Ascending aorta (tissue), 2 donors: ENCODE results near the gene NR0B2. TPM values are rescaled to one million over a fixed set of nuclear protein-coding genes. Genes with fewer than 3 reads are reported as not detected.
"Not testable (repeated sequence)": the region's sequence is repeated elsewhere in the genome, so short reads cannot be mapped to it uniquely, and the experiment has no call there.

ENCODE experiments used
- DNase-seq, 2 donors: peaks; one replicate each; pipeline ENCODE4 v3.0.0-alpha.2; 2019; ENCODE audit warnings: low spot score in 2 of 2
- H3K27ac ChIP-seq, 2 donors: fragments of 200-600 bp; sonication (generic); one replicate each; pipeline ENCODE4 v1.5.1; 2016 to 2017; ENCODE audit warnings: mild to moderate bottlenecking in 1 of 2
- H3K27me3 ChIP-seq: fragments of 200-600 bp; sonication (generic); one replicate; pipeline ENCODE4 v1.5.1; 2017
- H3K36me3 ChIP-seq, 2 donors: fragments of 200-600 bp; sonication (generic); one replicate each; pipeline ENCODE4 v1.5.1; 2016
- H3K4me1 ChIP-seq, 2 donors: fragments of 200-600 bp; sonication (generic); one replicate each; pipeline ENCODE4 v1.5.1; 2016 to 2017; ENCODE audit warnings: mild to moderate bottlenecking in 1 of 2
- H3K4me3 ChIP-seq, 2 donors: fragments of 200-600 bp; sonication (generic); one replicate each; pipeline ENCODE4 v1.5.1; 2016 to 2017; ENCODE audit warnings: mild to moderate bottlenecking in 1 of 2
- H3K9me3 ChIP-seq, 2 donors: fragments of 200-600 bp; sonication (generic); one replicate each; pipeline ENCODE4 v1.5.1; 2016
- CTCF ChIP-seq, 3 experiments: fragments of 200-600 bp in 2 of 3; fragments of 450-650 bp in 1 of 3; sonication (generic) in 2 of 3; IDR thresholded peaks; one replicate each; pipeline ENCODE4 v1.5.1; 2016 to 2019; ENCODE audit warnings: antibody characterized with exemption in 3 of 3, mild to moderate bottlenecking in 1 of 3, moderate library complexity in 1 of 3
- intact Hi-C: fragments of 100-400 bp; cut with DNase I; formaldehyde crosslinking; loops from one replicate; pipeline ENCODE4 v1.15.1; 2023
- total RNA-seq: library from RNA; depleted of rRNA; stranded (reverse); fragments of >200 nt; gene quantifications from one replicate; pipeline ENCODE4 v1.1.0, GENCODE V29; 2016

The NR0B2 gene
- total RNA-seq, 1 donor from 2014 or later = not detected

- no peak overlapping the region for H3K4me3 ChIP-seq
- no peak for DNase-seq
- H3K36me3 ChIP-seq = peaks cover 15% of the 10 kb centered on the region in 2 donors
- intact Hi-C loops = no loop called here
- no peak for TF ChIP-seq CTCF (IDR thresholded peaks at IDR 0.05)
- no peaks in the 10 kb centered on the region for H3K9me3 ChIP-seq
- no peaks in the 10 kb centered on the region for H3K27me3 ChIP-seq
- H3K27ac ChIP-seq = no peak overlapping the region
- H3K4me1 ChIP-seq = no peaks in the 10 kb centered on the region
These were observed 36.8 kb upstream of the NR0B2 start for GRCh38 chr1:26950602-26951001.

GRCh38 chr1:26949926-26950319 lies 36.1 kb upstream of the NR0B2 start:
- intact Hi-C loops = no loop called here

GRCh38 chr1:26949266-26949925 lies 35.6 kb upstream of the NR0B2 start:
- H3K4me1 ChIP-seq = no peaks in the 10 kb centered on the region
- H3K4me3 ChIP-seq = no peak overlapping the region
- DNase-seq = no peak
- H3K27ac ChIP-seq = no peak overlapping the region
- H3K27me3 ChIP-seq = no peaks in the 10 kb centered on the region
- no peak for TF ChIP-seq CTCF (IDR thresholded peaks at IDR 0.05)
- intact Hi-C loops = no loop called here
- H3K36me3 ChIP-seq = peaks cover 27% of the 10 kb centered on the region in 2 donors
- no peaks in the 10 kb centered on the region for H3K9me3 ChIP-seq

More at GRCh38 chr1:26949926-26950319, 36.1 kb upstream of the NR0B2 start:
- no peaks in the 10 kb centered on the region for H3K4me1 ChIP-seq
- no peaks in the 10 kb centered on the region for H3K27me3 ChIP-seq
- TF ChIP-seq CTCF (IDR thresholded peaks at IDR 0.05) = no peak
- no peaks in the 10 kb centered on the region for H3K9me3 ChIP-seq
- DNase-seq = no peak
- no peak overlapping the region for H3K4me3 ChIP-seq
- no peak overlapping the region for H3K27ac ChIP-seq
- peaks cover 22% of the 10 kb centered on the region in 2 donors for H3K36me3 ChIP-seq

GRCh38 chr1:26948725-26949057 lies 34.9 kb upstream of the NR0B2 start:
- H3K27ac ChIP-seq, H3K4me3 ChIP-seq, intact Hi-C loops, DNase-seq, H3K4me1 ChIP-seq, H3K9me3 ChIP-seq, H3K27me3 ChIP-seq: not testable (repeated sequence)
- peaks cover 34% of the 10 kb centered on the region in 2 donors for H3K36me3 ChIP-seq

- no peaks in the 10 kb centered on the region for H3K4me1 ChIP-seq
- DNase-seq = no peak
- no peaks in the 10 kb centered on the region for H3K27me3 ChIP-seq
- peaks cover 58 to 59% of the 10 kb centered on the region in 2 donors for H3K36me3 ChIP-seq
- intact Hi-C loops = no loop called here
- no peak overlapping the region for H3K4me3 ChIP-seq
- H3K9me3 ChIP-seq = no peaks in the 10 kb centered on the region
- no peak for TF ChIP-seq CTCF (IDR thresholded peaks at IDR 0.05)
- no peak overlapping the region for H3K27ac ChIP-seq
These were observed 32.5 kb upstream of the NR0B2 start for GRCh38 chr1:26946270-26946669.

GRCh38 chr1:26945728-26946127 lies 32.0 kb upstream of the NR0B2 start:
- intact Hi-C loops = no loop called here

More at GRCh38 chr1:26945728-26946127, 32.0 kb upstream of the NR0B2 start:
- no peak overlapping the region for H3K27ac ChIP-seq
- no peaks in the 10 kb centered on the region for H3K27me3 ChIP-seq
- H3K36me3 ChIP-seq = peaks cover 61% of the 10 kb centered on the region in 2 donors
- H3K9me3 ChIP-seq = no peaks in the 10 kb centered on the region
- DNase-seq = no peak
- H3K4me1 ChIP-seq = no peaks in the 10 kb centered on the region
- H3K4me3 ChIP-seq = no peak overlapping the region
- no peak for TF ChIP-seq CTCF (IDR thresholded peaks at IDR 0.05)
